RPMI7951 (cell line): ENCODE results near the gene TGM2. TPM values are rescaled to one million over a fixed set of nuclear protein-coding genes. Genes with fewer than 3 reads are reported as not detected.
A peak's percentile ranks its signal among the peaks of the same experiment; 100 is the strongest.

ENCODE experiments used
- DNase-seq: peaks from one replicate; pipeline ENCODE4 v3.0.0-alpha.2; 2012; ENCODE audit warnings: low read depth
- total RNA-seq: library from RNA; depleted of rRNA; stranded (reverse); fragments of >200 nt; shearing (Covaris generic); gene quantifications from 2 replicates; pipeline ENCODE4 v1.2.3, GENCODE V29; 2014

Gene TGM2
- total RNA-seq, 1 experiment from 2014 or later = 650 TPM

DNA sequence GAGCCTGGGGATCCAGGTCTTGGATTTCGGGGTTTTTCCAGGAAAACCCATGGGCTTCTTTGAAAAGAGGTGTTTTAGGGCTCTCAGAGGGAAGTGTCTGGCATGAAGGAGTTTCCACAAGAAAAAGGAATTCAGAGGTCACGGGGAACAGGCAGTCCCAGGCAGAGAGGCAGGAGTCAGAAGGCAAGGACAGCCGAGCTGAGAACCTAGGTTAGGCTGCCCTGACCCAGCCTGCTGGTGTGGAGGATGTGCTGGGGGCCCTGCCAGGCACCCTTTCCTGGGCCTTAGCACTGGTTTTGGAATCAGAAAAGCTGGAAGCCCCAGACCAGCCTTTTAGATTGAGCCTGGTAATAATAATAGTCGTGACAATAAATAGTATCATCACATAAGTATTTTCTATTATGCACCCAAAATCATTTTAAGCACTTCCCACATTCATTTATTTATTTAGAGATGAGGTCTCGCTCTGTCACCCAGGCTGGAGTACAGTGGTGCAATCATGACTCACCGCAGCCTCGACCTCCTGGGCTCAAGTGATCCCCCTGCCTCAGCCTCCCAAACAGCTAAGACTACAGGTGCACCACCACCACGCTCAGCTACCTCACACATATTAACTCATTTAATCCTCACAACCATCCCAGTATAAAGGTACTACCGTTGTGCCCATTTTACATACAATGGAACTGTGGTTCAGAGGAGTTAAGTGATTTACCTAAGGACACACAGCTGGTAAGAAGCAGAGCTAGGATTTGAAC lies 19.9 kb downstream of the TGM2 start:
- peak; percentile 74 for DNase-seq

DNA sequence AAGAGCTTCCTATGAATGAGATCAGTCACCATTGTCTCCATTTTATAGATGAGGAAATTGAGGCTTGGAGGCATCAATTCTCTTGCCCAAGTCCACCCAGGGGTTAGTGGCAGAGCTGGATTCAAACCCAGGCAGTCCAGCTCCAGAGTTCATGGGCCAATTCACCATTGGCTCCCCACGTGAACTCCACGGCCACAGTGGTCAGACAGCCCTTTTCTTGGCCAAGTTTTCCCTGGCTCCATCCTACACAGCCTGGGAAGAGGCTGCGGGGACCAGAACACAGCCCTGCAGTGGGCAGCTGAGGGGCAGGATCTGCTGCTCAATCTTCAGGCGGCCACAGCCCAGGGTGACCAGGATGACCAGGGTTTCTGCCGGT lies 20.5 kb downstream of the TGM2 start:
- DNase-seq = no peak

DNA sequence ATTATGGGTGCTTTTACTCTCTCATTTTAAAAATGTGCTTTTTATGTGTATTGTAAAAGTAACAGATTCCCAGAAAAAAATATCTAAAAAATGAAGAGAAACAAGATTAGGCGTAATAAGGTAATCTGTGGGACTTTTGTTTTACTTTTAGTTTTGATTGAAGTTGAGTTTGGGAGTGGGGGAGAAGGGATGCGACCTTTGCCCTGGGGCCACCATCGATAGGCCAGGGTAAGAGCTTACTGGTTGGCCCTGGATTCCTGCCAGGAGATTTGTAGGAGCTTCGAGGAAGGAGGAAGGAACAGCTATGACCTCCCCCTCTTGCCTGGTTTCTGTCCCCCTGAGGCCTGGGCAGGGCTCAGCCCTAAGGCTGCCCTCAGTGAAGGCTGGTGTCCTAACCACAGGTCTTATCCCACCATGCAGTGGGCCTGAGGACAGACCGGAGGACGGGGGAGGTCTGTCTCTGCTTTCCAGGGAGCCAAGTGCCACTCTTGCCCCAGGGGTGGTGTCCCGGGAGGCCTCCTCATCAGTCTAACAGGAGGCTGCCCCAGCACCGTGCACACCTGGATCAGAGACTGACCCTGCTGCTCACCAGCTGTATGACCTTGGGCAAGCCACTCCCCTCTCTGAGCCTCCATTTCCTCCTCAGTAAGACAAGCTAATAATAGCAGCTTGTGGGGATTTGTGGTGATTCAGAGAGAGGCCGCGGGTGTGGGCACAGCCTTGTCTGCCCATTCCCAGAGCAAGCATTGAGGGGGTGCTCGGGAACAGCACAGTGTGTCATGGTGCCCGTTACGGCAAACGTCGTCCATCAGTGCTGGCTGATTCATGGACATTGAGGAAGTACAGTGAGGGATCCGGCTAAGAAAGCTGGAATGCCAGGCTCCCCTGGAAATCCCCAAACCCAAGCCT lies 21.2 kb downstream of the TGM2 start:
- DNase-seq = peak; percentile 100

DNA sequence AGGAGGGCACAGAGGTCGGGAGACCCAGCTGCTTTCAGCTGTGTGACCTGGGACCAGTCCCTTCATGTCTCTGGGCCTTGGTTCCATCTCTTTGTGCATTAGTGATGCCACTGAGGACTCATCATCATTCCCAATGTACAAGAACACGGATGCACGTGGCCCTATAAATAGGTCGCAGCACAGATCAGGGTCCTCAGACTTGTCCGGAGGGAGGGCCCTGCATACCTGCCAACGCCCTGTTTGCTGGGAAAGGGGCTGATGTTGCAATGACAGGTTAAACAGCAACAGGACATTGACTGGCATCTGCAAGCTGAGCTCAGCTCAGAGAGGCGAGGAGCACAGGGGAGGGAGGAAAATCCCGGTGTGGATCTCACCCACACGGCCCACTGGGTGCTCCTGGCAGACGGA lies 21.8 kb downstream of the TGM2 start:
- DNase-seq = no peak

DNA sequence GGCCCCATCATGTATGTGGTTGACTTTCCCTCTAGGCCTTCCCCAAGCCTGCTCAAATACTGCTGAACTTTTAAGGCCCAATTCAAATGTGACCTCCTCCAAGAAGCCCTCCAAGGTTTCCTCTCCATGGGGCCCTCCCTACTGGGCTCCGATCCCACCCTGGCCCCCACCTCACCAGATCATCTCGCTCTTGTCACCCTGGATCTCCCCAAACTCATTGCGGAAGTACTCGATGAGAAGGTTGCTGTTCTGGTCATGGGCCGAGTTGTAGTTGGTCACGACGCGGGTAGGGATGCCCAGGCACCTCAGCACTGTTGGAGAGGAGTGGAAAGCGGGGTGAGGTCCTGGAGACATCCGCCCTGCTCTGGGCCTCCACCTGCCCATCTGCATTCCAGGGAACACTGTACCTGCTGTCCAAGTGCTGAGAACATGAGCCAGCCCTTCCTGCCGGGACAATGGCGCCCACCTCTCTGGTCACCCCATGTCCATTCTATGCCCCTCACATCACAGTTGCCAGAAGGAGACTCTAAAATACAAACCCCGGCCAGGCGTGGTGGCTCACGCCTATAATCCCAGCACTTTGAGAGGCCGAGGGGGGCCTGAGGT lies 23.1 kb downstream of the TGM2 start:
- DNase-seq = no peak

DNA sequence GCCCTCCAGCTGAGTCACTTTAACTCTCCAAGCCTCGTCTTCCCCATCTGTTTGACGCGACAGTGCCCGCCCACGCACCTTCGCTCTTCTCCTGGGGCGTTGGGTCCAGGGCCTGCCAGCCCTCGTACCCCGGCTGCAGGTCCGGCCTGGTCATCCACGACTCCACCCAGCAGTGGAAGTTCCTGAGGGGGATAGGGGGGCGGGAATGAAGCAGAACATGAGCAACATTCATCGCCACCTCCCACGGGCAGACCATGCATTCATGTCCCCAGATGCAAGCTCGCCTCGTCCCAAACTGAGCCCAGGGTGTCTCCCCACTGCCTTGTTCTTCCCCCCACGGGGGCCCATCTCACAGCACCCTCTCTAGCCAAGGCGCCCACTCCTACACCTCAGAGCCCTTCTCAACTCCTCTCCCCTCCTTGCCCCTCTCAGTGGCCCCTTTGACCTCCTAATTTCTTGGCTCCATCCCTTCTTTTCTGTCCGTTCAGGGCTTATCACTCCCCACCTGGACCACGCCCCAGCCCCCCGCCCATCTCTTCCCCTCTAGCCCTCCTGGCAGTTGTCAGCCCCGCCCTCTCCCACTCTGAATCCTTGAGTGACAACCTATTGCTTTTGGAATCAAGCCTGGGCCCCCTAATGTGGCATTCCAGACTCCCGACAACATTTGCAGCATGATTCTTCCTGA lies 23.7 kb downstream of the TGM2 start:
- DNase-seq = no peak

DNA sequence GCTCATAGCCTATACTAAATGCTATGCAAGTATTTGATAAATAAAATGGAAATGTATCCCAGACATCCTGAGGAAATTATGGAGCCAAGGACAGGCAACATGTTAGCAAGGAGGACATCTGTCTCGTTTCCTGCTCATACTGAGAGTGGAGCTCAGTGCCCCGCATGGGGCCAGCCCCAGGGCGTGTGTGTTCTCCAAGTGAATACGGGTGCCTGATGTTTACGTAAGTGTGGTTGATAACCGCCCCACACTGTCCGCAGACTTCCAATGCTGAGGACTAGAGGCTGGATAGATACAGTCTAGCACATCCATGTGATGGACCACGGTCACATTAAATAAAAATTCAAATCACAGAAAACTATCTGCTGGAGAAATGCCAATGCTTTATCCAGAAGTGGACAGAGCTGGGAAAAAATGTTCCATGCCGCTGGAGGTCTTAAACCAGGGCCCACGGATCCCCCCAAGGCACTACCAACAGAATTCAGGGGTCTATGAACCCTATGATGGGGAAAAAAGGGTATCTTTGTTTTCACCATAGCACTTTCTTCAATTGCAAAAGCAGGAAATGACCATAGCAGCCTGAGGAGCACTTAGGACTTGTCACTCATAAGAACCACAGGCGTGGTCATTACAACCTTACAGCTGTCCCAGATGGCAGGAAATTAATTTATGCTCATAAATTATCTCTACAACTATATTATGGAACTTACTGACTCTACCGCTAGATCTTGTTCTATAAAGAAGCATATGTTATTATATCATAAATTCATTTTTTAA lies 24.9 kb downstream of the TGM2 start:
- DNase-seq = peak; percentile 94

DNA sequence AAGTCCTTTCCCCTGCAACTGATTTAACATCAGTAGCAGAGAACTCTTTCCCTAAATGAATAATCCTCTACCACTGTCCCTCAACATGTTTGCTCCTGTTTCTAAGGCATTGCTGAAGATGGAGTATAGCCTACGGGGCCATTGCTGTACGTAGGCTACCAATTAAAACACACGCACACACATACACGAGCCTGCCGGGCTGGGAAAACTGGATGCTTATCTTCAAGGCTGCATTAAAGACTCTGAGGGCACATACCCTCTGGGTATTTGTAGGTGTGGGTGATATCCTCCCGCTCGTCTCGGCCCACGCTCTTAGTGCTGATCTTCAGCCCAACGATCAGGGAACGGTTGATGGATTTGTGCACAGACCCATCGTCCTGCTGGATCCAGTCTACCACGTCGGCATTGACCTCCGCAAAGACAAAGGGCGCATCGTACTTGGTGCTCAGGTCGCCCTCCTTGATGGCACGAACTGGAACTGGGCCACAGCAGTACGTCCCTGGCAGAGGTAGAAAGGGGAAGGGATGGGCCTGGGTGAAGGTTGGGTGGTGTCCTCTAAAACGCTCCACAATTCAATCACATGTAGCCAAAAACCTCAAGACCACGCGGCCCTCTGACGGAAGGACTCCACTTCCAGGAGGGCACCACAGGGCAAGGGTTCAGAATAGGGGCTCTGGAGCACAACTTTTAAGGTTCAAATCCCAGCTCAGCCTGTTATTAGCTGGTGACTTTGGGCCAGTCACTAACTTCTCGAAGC lies 25.7 kb downstream of the TGM2 start:
- no peak for DNase-seq

DNA sequence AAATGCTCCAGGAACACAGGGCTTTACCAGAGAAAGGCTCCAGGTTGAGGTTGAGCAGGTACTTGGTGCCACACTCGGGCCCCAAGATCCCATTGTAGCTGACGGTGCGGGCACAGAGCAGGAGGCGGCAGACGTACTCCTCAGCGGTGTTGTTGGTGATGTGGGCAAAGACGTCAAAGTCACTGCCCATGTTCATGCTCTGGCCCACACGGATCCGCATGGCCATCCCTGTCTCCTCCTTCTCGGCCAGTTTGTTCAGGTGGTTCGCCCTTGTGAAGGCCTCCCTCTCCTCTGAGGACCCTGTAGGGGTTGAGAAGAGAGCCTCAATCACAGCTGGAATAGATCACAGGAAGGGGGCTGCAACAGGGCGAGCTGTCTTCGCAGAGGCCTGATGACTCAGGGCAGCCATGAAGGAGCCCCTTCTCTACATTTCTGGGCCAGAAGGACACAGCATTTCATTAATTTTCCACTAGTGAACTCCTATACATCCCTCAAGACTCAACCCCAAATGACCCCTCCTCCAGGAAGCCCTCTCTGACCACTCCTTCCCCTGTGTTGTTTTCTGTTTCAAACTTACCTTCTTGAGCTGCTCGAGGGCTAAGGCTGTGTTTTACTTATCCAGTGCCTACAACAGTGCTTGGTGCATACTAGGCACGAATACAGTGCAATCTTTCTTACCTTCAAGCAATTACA lies 26.8 kb downstream of the TGM2 start:
- no peak for DNase-seq

DNA sequence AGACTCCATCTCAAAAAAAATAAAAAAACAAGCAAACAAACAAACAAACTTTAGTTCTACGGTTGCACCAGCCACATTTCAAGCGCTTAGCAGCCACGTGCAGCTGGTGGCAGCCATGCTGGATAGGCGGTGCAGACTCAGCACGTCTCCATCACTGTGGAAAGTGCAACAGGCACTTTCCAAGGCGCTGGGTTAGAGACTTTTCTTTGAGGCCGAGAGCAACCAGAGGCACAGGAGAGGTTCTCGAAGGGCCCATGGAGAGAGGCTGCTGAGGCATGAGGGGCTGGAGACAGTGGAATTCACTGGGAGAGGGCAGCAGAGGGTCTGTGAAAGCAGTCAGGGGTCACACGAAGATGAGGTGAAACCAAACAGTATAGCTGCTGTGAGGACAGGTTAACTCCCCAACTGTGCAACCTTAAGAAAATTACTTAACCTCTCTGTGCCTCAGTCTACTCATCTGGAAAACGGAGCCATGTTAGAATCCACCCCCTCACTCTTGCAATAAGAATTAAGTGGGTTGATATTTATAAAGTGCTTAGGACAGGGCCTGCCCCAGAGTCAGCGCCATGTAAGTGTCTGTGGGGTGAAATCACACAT lies 27.5 kb downstream of the TGM2 start:
- no peak for DNase-seq

DNA sequence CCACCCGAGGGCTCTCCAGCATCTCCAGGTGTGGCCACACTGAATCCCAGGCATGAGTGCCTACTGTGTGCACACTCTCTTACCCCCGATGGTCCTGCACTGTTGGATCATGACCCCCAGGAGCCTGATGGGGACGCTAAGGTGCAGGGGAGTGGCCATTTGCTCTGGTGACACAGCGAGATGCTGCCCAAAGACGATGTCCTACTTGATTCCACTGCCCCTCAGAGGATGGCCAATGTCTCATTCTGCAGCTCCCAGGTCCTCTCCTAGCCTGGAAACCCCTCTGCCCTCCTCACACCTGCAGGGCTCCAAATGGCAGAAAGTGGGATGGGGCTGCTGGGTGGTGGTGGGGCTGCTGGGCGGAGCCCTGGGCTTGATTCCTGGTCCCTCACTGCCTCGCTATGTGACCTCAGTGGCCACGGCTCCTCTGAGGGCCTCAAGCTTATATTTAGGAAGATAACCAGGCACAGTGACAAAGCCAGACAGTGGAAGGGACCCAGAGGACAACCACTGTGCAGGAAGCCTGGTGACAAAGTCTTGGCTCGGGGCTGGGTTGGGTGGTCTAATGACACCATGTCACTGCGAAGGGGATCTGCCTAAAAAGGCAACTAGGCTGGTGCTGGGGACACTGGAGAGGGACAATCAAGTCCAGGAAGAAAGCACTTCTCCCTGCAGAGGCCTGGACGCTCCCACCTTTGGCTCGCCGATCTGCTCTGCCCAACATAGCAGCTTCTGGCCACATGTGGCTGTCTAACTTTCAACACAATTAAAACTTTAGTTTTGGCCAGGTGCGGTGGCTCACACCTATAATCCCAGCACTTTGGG lies 28.4 kb downstream of the TGM2 start:
- DNase-seq = no peak

DNA sequence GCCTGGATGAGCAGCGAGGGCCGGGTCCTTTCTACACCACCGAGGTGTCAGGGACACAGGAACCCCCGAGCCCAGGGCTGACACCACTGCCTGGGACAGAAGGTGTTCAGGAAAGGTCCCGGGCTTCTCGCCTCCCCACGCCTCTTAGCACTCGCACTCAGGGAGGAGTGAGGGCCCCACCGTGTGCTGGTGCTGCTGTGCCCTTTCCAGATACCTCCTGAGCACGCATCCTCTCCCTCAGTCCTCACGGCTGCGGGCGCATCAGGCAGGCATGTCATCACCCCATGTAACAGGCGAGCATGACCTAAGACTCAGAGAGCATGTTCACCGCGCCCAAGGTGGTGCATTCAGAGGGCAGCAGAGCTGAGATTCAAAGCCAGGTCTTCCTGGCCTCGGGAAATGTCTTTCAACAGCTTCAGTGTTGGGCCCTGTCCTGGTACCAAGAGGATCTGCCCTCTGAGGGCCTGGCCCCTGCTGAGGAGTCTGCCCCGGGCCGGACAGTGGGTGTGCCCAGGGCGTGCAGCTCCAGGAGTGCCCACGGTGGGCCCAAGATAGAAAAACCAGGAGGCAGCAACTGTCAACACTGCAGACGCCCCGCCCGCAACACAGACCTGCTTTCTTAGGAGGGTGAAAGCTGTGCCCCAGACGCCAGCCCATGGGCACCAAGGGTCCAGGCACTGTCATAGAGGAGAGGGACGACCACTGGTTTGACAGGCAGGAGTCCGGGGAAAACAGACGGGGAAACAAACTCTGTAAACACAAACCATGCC lies 29.2 kb downstream of the TGM2 start:
- no peak for DNase-seq

DNA sequence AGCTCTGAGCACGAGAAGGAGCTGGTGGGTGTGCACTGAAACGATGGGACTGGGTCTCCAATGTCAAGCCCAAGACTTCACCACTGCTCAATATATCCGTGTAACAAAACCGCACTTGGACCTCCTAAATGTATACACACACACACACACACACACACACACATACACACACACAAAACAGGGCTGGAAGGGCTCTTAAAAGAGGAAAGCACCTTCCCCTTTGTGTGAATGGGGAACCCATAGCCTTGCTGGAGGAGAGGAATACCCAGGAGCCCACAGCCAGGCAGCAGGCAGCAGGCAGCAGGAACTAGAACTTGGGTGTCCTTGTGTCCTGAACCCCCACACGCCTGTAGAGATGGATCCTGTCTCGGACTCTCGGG lies 29.8 kb downstream of the TGM2 start:
- no peak for DNase-seq

DNA sequence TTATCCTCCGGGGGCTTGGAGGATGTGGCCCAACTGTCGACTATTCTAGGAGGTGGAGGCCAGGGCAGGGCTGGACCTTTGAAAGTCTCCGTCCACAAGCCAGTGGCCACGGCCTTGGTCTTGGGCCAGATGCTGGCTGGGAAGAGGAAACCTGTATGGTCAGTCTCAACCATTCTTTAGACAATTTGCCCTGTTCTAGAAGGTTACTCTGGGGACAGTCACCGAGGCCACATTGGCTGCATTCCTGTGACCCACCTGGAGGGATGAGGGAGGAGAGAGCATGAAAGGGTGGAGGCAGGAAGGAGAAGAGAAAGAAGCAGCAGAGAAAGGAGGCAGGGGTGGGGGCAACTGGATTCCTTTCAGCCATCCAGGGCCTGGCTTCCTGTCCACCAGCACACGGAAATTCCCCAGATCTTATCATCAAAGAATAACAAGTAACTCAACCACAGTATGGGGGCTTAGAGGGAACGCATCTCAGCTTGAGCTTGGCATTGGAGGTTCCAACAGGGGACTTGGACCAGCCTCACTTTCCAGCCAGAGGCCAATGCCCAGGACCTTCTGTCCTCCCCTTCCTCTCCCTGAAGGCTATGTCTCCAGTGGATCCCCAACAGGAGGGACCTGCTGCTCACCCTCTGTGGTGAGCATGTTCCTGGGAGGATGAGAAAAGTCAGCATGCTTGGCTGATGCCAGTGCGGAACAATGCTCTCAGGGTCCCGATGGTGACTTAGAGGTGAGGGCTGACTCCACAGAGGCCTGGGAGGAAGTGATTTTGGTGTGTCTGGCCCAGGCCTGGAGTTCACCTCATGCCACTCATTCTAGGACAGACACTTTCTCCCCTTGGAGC lies 30.4 kb downstream of the TGM2 start:
- peak; percentile 100 for DNase-seq

DNA sequence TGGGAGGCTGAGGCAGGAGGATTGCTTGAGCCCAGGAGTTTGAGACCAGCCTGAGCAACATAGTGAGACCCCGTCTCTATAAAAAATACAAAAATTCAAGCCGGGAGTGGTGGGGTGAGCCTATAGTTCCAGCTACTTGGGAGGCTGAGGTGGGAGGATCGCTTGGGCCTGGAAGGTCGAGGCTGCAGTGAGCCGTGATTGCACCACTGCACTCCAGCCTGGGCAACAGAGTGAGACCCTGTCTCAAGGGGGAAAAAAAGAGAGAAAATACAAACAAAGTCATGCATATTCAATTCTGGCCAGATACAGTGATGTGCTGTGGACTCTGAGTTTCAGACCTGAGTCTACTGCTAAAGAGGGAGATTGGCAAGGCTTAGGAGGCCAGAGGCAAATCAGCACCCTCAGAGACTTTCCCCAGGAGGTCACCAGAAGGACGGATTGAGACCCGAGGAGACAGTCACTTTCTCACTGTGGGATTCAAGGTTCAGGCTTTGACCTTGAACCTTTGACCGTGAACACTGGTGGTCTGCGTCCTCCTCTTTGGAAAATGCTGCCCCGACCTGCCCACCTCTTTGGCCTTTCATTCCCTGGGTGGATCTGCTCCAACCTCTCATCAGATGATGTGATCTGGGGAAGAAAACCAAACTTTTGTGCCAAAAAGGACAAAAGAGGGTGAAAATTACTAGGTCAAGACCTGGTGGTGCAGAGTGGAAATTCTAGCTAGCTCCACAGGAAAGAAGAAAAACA lies 31.2 kb downstream of the TGM2 start:
- no peak for DNase-seq

DNA sequence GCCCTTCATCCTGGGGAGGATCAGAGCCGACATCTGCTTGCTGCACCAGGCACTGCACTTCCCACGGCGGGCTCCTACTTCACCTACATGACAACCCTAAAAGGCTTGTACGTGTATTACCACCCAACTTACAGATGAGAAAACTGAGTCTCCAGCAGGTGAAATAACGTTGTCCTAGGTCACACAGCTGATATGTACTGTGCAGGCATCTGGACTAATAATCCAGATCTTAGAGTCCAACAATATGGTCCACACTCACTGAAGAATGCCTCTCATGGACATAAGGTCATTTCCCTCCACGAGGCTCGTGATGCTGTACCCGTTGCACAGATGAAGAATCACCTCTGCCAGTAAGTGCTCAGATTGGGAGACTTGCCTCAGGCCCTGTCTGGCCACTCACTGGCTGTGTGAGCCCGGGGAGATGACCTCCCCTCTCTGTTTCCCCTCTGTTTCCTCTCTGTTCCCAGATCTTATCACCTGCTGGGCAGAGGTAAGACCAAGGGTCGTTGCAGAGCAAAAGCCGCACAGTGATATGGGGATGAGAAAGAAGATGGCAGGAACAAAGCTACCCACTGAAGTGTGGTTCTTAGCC lies 32.1 kb downstream of the TGM2 start:
- DNase-seq = no peak
